SK-N-SH (cell line): Measurements from ENCODE around the gene MOGAT3. TPM values are rescaled to one million over a fixed set of nuclear protein-coding genes. Genes with fewer than 3 reads are reported as not detected.
A peak's percentile ranks its signal among the peaks of the same experiment; 100 is the strongest.

Experiments
- CTCF ChIA-PET: fragments of 300-600, 350-600 bp; formaldehyde crosslinking; extraction: SDS; loops from one replicate; lab custom pipeline; 2021; lab: Yijun Ruan, JAX
- POLR2A ChIA-PET: fragments of 350-600 bp; sonication (Branson Sonifier 250); formaldehyde crosslinking; extraction: SDS; loops from one replicate; lab custom pipeline; 2020; ENCODE audit warnings: antibody characterized with exemption, inconsistent platforms; lab: Yijun Ruan, JAX
- DNase-seq: peaks from one replicate; pipeline ENCODE4 v3.0.0; 2012
- H2AFZ ChIP-seq: fragments of 200-600 bp; sonication (generic); 2 replicates; pipeline ENCODE4 v1.8.1; 2016; ENCODE audit warnings: antibody characterized with exemption, mild to moderate bottlenecking, low read depth
- H3F3A ChIP-seq: fragments of 200-600 bp; sonication (generic); replicated peaks from 2 replicates; pipeline ENCODE3; 2016; ENCODE audit warnings: antibody characterized with exemption, mild to moderate bottlenecking; ENCODE audit not compliant: insufficient read depth
- H3K27ac ChIP-seq, 2 experiments: fragments of 200-500 bp in 1 of 2; fragments of 200-600 bp in 1 of 2; sonication (Bioruptor generic) in 1 of 2; sonication (generic), shearing (Covaris generic) in 1 of 2; 2 replicates each; pipeline versions ENCODE4 v1.5.1 to v1.6.1; 2014 to 2016; ENCODE audit warnings: low read depth in 2 of 2, inconsistent platforms in 1 of 2, low read length in 1 of 2, mild to moderate bottlenecking in 1 of 2, mixed read lengths in 1 of 2
- H3K27me3 ChIP-seq: fragments of 200-600 bp; sonication (generic), shearing (Covaris generic); 2 replicates; pipeline ENCODE4 v1.6.1; 2016; ENCODE audit warnings: mixed run types; ENCODE audit not compliant: insufficient read depth
- H3K36me3 ChIP-seq, 2 experiments: fragments of 200-500 bp in 1 of 2; fragments of 200-600 bp in 1 of 2; sonication (Bioruptor generic) in 1 of 2; sonication (generic) in 1 of 2; replicated peaks in 1 of 2; 2 replicates each; pipeline versions ENCODE3 to v1.5.1; 2014 to 2016; ENCODE audit warnings: low read length in 1 of 2, mild to moderate bottlenecking in 1 of 2; ENCODE audit not compliant: insufficient read depth in 2 of 2, control insufficient read depth in 1 of 2
- H3K4me1 ChIP-seq, 2 experiments: fragments of 200-500 bp in 1 of 2; fragments of 200-600 bp in 1 of 2; sonication (Bioruptor generic) in 1 of 2; sonication (generic), shearing (Covaris generic) in 1 of 2; 2 replicates each; pipeline versions ENCODE4 v1.5.1 to v1.6.1; 2014 to 2016; ENCODE audit warnings: low read depth in 1 of 2, low read length in 1 of 2, mixed run types in 1 of 2; ENCODE audit not compliant: insufficient read depth in 2 of 2, control insufficient read depth in 1 of 2
- H3K4me2 ChIP-seq: fragments of 200-600 bp; sonication (generic), shearing (Covaris generic); 2 replicates; pipeline ENCODE4 v1.6.1; 2017; ENCODE audit warnings: mixed run types
- H3K4me3 ChIP-seq, 2 experiments: fragments of 200-500 bp in 1 of 2; fragments of 200-600 bp in 1 of 2; sonication (Bioruptor generic) in 1 of 2; sonication (generic), shearing (Covaris generic) in 1 of 2; 2 replicates each; pipeline versions ENCODE4 v1.5.1 to v1.8.1; 2014 to 2016; ENCODE audit warnings: low read depth in 2 of 2, inconsistent platforms in 1 of 2, low read length in 1 of 2, mild to moderate bottlenecking in 1 of 2, mixed read lengths in 1 of 2, moderate library complexity in 1 of 2
- H3K79me2 ChIP-seq: fragments of 200-600 bp; sonication (generic); 2 replicates; pipeline ENCODE4 v1.8.1; 2017; ENCODE audit warnings: mild to moderate bottlenecking; ENCODE audit not compliant: insufficient read depth
- H3K9ac ChIP-seq: fragments of 200-600 bp; sonication (generic); 2 replicates; pipeline ENCODE4 v1.6.1; 2017; ENCODE audit warnings: mixed run types
- H3K9me2 ChIP-seq: fragments of 200-600 bp; sonication (generic); 2 replicates; pipeline ENCODE4 v1.6.1; 2017; ENCODE audit warnings: mixed run types
- H3K9me3 ChIP-seq: fragments of 200-600 bp; sonication (generic); 2 replicates; pipeline ENCODE4 v1.6.1; 2017; ENCODE audit warnings: mixed run types, mild to moderate bottlenecking, moderate library complexity
- H4K20me1 ChIP-seq: fragments of 200-600 bp; sonication (generic); 2 replicates; pipeline ENCODE4 v1.6.1; 2017; ENCODE audit warnings: mild to moderate bottlenecking, mixed run types; ENCODE audit not compliant: insufficient read depth
- CHD2 ChIP-seq: fragments of 150-350 bp; IDR thresholded peaks from 2 replicates; pipeline ENCODE4 v1.6.1; 2018; ENCODE audit warnings: low read length; ENCODE audit not compliant: partially characterized antibody
- EZH2phosphoT487 ChIP-seq: fragments of 200-600 bp; sonication (generic); IDR thresholded peaks from 2 replicates; pipeline ENCODE4 v1.6.1; 2017; ENCODE audit warnings: low read depth, mixed run types, mild to moderate bottlenecking, antibody characterized with exemption, moderate library complexity, borderline replicate concordance
- FOXJ3 ChIP-seq: sonication (generic); formaldehyde crosslinking; IDR thresholded peaks from 2 replicates; pipeline ENCODE4 v1.5.1; 2020; ENCODE audit warnings: mild to moderate bottlenecking, missing genetic modification reagents
- FOXM1 ChIP-seq: IDR thresholded peaks from 2 replicates; pipeline ENCODE4 v1.4.0; 2012; ENCODE audit warnings: low read depth, mild to moderate bottlenecking
- GABPA ChIP-seq: IDR thresholded peaks from 2 replicates; pipeline ENCODE4 v1.4.0; 2012; ENCODE audit warnings: low read depth, mild to moderate bottlenecking
- GATA2 ChIP-seq: sonication (generic); formaldehyde crosslinking; IDR thresholded peaks from 2 replicates; pipeline ENCODE4 v1.5.0; 2020; ENCODE audit warnings: mild to moderate bottlenecking, missing genetic modification reagents
- JUND ChIP-seq: IDR thresholded peaks from 2 replicates; pipeline ENCODE4 v1.4.0; 2012
- MEF2A ChIP-seq: IDR thresholded peaks from 2 replicates; pipeline ENCODE4 v1.4.0; 2012; ENCODE audit warnings: low read depth, borderline replicate concordance
- MXI1 ChIP-seq: IDR thresholded peaks from 2 replicates; pipeline ENCODE4 v1.6.1; 2012; ENCODE audit warnings: mild to moderate bottlenecking, low read depth, low read length, improper control_type of control experiment
- NFIC ChIP-seq: IDR thresholded peaks from 2 replicates; pipeline ENCODE4 v1.4.0; 2012; ENCODE audit warnings: borderline replicate concordance
- NRF1 ChIP-seq: IDR thresholded peaks from 2 replicates; pipeline ENCODE4 v1.6.1; 2012; ENCODE audit warnings: low read depth, mild to moderate bottlenecking, low read length
- POLR2AphosphoS5 ChIP-seq: IDR thresholded peaks from 2 replicates; pipeline ENCODE4 v1.6.1; 2012; ENCODE audit warnings: low read depth, low read length
- RAD21 ChIP-seq: IDR thresholded peaks from 2 replicates; pipeline ENCODE4 v1.6.1; 2012; ENCODE audit warnings: mild to moderate bottlenecking, low read length
- RXRA ChIP-seq: IDR thresholded peaks from 2 replicates; pipeline ENCODE4 v1.4.0; 2012; ENCODE audit warnings: low read depth, mild to moderate bottlenecking, borderline replicate concordance
- SIN3A ChIP-seq: IDR thresholded peaks from 2 replicates; pipeline ENCODE4 v1.6.1; 2012; ENCODE audit warnings: low read depth, mild to moderate bottlenecking, low read length, moderate library complexity, borderline replicate concordance
- SMC3 ChIP-seq: IDR thresholded peaks from 2 replicates; pipeline ENCODE4 v1.6.1; 2012; ENCODE audit warnings: low read depth, low read length, improper control_type of control experiment
- TAF1 ChIP-seq: IDR thresholded peaks from 2 replicates; pipeline ENCODE4 v1.6.1; 2012; ENCODE audit warnings: low read depth, mild to moderate bottlenecking, low read length, moderate library complexity, borderline replicate concordance
- TCF12 ChIP-seq: IDR thresholded peaks from 2 replicates; pipeline ENCODE4 v1.4.0; 2012
- TEAD4 ChIP-seq: IDR thresholded peaks from 2 replicates; pipeline ENCODE4 v1.4.0; 2012; ENCODE audit warnings: mild to moderate bottlenecking, borderline replicate concordance; ENCODE audit not compliant: insufficient read depth
- WGBS: methylation state at CpG from one replicate; pipeline ENCODE4 v1.1.6; 2017; ENCODE audit warnings: low lambda C conversion rate; 5-methylcytosine and 5-hydroxymethylcytosine counted together
- polyA plus RNA-seq, 3 experiments: library from polyadenylated mRNA; depleted of rRNA; stranded (reverse); fragments of >200 nt; gene quantifications; 2 replicates each; pipeline ENCODE4 v1.2.3, GENCODE V29; 2012
- TF ChIP-seq, protein P1 (sequence below): fragments of 200-600 bp; sonication (generic); IDR thresholded peaks from 2 replicates; pipeline ENCODE4 v1.6.1; 2017; ENCODE audit warnings: antibody characterized with exemption, mild to moderate bottlenecking, moderate library complexity
- TF ChIP-seq, protein P2 (sequence below): IDR thresholded peaks from 2 replicates; pipeline ENCODE4 v1.4.0; 2012; ENCODE audit warnings: low read depth
- TF ChIP-seq, protein P3 (sequence below): IDR thresholded peaks from 2 replicates; pipeline ENCODE4 v1.4.0; 2012; ENCODE audit warnings: low read depth, borderline replicate concordance
- TF ChIP-seq, protein P4 (sequence below): fragments of 150-350 bp; IDR thresholded peaks from 2 replicates; pipeline ENCODE4 v1.6.1; 2016; ENCODE audit warnings: mild to moderate bottlenecking, low read depth, low read length
- TF ChIP-seq, protein P5 (sequence below): fragments of 150-350 bp; IDR thresholded peaks from 2 replicates; pipeline ENCODE4 v1.6.1; 2017; ENCODE audit warnings: antibody characterized with exemption, low read length, low read depth, borderline replicate concordance

MOGAT3 gene
- polyA plus RNA-seq, 1 of the 3 experiments (the other 2 are of a cell fraction) = not detected

DNA sequence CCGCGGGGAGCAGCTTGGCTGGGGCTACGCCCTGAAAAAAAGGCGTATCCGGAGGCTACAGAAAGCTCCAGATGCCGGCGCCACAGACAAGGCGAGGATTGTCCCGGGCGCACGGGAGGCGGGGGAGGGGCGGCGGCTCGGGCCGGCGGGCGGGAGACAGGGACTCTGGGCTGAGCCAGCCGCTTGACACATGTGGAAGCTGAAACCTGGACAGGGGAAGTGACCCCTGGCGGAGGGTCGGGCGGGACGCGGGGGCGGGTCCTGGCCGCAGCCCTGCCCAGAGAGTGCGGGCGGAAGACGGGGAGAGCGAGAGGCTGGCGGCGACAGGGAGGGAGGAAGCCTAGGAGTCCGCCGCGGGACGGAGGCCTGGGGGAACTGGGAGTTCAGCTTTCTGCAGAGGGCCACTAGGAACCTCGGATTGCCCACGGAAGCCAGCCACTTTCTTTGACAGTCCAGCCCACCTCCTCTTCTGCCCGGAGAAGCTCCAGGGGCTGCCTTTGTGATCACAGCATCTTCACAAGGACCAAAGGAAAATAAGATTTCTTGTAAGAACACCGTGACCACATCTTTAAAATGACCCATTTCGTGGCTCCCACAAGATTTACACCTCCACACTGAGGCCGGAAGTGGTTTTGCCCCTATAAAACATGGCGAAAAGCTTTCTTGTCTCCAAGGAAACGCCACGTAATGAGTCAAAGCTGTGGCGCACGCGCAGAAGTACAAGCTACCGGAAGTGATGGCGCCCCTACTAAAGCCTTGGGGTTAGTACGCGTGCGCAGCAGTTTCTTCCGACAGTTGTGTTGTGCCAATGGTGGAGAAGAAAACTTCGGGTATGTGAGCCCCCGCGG is 16.8 kb upstream of the MOGAT3 start, which contains the start of the genes PLOD3 and ZNHIT1:
TSS of gene PLOD3 (minus strand) at position 194 of the 848 bp plus-strand sequence. CDS start 307 bp downstream, outside the sequence.
TSS of gene ZNHIT1 (plus strand) at position 778 of the 848 bp plus-strand sequence. CDS start at position 809, 31 bp downstream.
- peak within 1 kb of the TSS; percentile 77 for H2AFZ ChIP-seq
- peak within 1 kb of the TSS; percentile 81 for H3K9ac ChIP-seq
- H3K9me3 ChIP-seq = no peaks in the 10 kb centered on the region
- CTCF ChIA-PET = interaction anchor here (0.7 to 7.6 kb wide), 25 partner anchors 9 to 512 kb away, joined by 3 to 60 read pairs (median 5); partner anchors contain the start of genes AP1S1, FIS1, MOGAT3 and POP7
- POLR2A ChIA-PET = interaction anchor here (0.6 to 4.1 kb wide), 26 partner anchors 8 to 1116 kb away, joined by 3 to 38 read pairs (median 4); partner anchors contain the start of genes AP4M1, CLDN15, FIS1 and MCM7
- H3K4me2 ChIP-seq = peak within 1 kb of the TSS; percentile 95
- H3K9me2 ChIP-seq = no peaks in the 10 kb centered on the region
- H3K79me2 ChIP-seq = peaks cover 79% of the 10 kb centered on the region
- DNase-seq = peak; percentile 100
- peaks cover 9 to 20% of the 10 kb centered on the region in 2 experiments for H3K36me3 ChIP-seq
- H4K20me1 ChIP-seq = peaks cover 5% of the 10 kb centered on the region
- H3K27me3 ChIP-seq = no peaks in the 10 kb centered on the region
- under 1% methylated on average over 35 of the region's 57 CpGs for WGBS
- no peaks in the 10 kb centered on the region for H3F3A ChIP-seq
- H3K4me1 ChIP-seq = peaks cover 8 to 27% of the 10 kb centered on the region in 2 experiments; a peak in 2 of 4 replicates
- peak within 1 kb of the TSS; percentile 66 to 84 for H3K4me3 ChIP-seq
- peak within 1 kb of the TSS; percentile 93 to 95 for H3K27ac ChIP-seq
- peak; percentile 7; the same call in 1 of the 2 replicates for TF ChIP-seq SMC3
- no peak for TF ChIP-seq FOXM1
- TF ChIP-seq SIN3A = peak; percentile 90
- TF ChIP-seq TAF1 = peak; percentile 60; the same call in 1 of the 2 replicates
- peak; percentile 84 for TF ChIP-seq CHD2
- TF ChIP-seq NFIC = no peak
- TF ChIP-seq TEAD4 = no peak
- peak; percentile 87 for TF ChIP-seq GABPA
- TF ChIP-seq GATA2 = no peak
- TF ChIP-seq MXI1 = peak; percentile 95
- TF ChIP-seq, protein P1, sequence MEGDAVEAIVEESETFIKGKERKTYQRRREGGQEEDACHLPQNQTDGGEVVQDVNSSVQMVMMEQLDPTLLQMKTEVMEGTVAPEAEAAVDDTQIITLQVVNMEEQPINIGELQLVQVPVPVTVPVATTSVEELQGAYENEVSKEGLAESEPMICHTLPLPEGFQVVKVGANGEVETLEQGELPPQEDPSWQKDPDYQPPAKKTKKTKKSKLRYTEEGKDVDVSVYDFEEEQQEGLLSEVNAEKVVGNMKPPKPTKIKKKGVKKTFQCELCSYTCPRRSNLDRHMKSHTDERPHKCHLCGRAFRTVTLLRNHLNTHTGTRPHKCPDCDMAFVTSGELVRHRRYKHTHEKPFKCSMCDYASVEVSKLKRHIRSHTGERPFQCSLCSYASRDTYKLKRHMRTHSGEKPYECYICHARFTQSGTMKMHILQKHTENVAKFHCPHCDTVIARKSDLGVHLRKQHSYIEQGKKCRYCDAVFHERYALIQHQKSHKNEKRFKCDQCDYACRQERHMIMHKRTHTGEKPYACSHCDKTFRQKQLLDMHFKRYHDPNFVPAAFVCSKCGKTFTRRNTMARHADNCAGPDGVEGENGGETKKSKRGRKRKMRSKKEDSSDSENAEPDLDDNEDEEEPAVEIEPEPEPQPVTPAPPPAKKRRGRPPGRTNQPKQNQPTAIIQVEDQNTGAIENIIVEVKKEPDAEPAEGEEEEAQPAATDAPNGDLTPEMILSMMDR = peak; percentile 25; the same call in 1 of the 2 replicates
- TF ChIP-seq FOXJ3 (CRISPR knock-in tag) = no peak
- TF ChIP-seq, protein P2, sequence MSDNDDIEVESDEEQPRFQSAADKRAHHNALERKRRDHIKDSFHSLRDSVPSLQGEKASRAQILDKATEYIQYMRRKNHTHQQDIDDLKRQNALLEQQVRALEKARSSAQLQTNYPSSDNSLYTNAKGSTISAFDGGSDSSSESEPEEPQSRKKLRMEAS = peak; percentile 93
- TF ChIP-seq NRF1 = peak; percentile 97
- TF ChIP-seq, protein P3, sequence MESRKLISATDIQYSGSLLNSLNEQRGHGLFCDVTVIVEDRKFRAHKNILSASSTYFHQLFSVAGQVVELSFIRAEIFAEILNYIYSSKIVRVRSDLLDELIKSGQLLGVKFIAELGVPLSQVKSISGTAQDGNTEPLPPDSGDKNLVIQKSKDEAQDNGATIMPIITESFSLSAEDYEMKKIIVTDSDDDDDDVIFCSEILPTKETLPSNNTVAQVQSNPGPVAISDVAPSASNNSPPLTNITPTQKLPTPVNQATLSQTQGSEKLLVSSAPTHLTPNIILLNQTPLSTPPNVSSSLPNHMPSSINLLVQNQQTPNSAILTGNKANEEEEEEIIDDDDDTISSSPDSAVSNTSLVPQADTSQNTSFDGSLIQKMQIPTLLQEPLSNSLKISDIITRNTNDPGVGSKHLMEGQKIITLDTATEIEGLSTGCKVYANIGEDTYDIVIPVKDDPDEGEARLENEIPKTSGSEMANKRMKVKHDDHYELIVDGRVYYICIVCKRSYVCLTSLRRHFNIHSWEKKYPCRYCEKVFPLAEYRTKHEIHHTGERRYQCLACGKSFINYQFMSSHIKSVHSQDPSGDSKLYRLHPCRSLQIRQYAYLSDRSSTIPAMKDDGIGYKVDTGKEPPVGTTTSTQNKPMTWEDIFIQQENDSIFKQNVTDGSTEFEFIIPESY = peak; percentile 6; the same call in 1 of the 2 replicates
- TF ChIP-seq, protein P4, sequence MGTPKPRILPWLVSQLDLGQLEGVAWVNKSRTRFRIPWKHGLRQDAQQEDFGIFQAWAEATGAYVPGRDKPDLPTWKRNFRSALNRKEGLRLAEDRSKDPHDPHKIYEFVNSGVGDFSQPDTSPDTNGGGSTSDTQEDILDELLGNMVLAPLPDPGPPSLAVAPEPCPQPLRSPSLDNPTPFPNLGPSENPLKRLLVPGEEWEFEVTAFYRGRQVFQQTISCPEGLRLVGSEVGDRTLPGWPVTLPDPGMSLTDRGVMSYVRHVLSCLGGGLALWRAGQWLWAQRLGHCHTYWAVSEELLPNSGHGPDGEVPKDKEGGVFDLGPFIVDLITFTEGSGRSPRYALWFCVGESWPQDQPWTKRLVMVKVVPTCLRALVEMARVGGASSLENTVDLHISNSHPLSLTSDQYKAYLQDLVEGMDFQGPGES = no peak
- no peak; the same call in 1 of the 2 replicates for TF ChIP-seq JUND
- no peak for TF ChIP-seq EZH2phosphoT487
- TF ChIP-seq POLR2AphosphoS5 = peak; percentile 80; the same call in 1 of the 2 replicates
- TF ChIP-seq RXRA = no peak
- no peak for TF ChIP-seq RAD21
- TF ChIP-seq, protein P5, sequence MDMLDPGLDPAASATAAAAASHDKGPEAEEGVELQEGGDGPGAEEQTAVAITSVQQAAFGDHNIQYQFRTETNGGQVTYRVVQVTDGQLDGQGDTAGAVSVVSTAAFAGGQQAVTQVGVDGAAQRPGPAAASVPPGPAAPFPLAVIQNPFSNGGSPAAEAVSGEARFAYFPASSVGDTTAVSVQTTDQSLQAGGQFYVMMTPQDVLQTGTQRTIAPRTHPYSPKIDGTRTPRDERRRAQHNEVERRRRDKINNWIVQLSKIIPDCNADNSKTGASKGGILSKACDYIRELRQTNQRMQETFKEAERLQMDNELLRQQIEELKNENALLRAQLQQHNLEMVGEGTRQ = no peak
- peak; percentile 31; the same call in 1 of the 2 replicates for TF ChIP-seq TCF12
- no peak for TF ChIP-seq MEF2A
